IMR-90 (cell line): ENCODE results near the gene UCP2. TPM values are rescaled to one million over a fixed set of nuclear protein-coding genes. Genes with fewer than 3 reads are reported as not detected.
"Not testable (repeated sequence)": the region's sequence is repeated elsewhere in the genome, so short reads cannot be mapped to it uniquely, and the experiment has no call there.

Experiments used
- ATAC-seq: fragments of 200-7000 bp; cut with Tn5 transposase; 2 replicates; pipeline ENCODE4 v1.9.1; 2020; ENCODE audit warnings: low read depth, mild to moderate bottlenecking, moderate library complexity
- BruUV-seq: library from RNA; stranded (reverse); fragments of 400-500 nt; replicated peaks from 2 replicates; lab custom pipeline; 2021; lab: Mats Ljungman, UMichigan
- CTCF ChIA-PET: fragments of 300-600 bp; formaldehyde crosslinking; extraction: SDS; loops from one replicate; lab custom pipeline; 2021; ENCODE audit warnings: antibody characterized with exemption; lab: Yijun Ruan, JAX
- POLR2A ChIA-PET: fragments of 300-600 bp; sonication (Branson Sonifier 250); formaldehyde crosslinking; loops from one replicate; lab custom pipeline; 2022; ENCODE audit warnings: antibody characterized with exemption; ENCODE audit not compliant: unreplicated experiment; lab: Charles Lee
- DNase-seq: peaks from one replicate; pipeline ENCODE4 v3.0.0; 2013
- H2AFZ ChIP-seq: replicated peaks from 2 replicates; pipeline ENCODE3; 2013; ENCODE audit warnings: low read length, mild to moderate bottlenecking; ENCODE audit not compliant: poor library complexity
- H2AK5ac ChIP-seq: 2 replicates; pipeline ENCODE4 v1.6.1; 2013; ENCODE audit warnings: low read depth, low read length, inconsistent platforms
- H2AK9ac ChIP-seq: replicated peaks from 2 replicates; pipeline ENCODE3; 2013; ENCODE audit warnings: mild to moderate bottlenecking, low read depth, low read length, moderate library complexity; ENCODE audit not compliant: poor library complexity
- H2BK120ac ChIP-seq: 2 replicates; pipeline ENCODE4 v1.6.1; 2013; ENCODE audit warnings: low read depth, low read length, inconsistent platforms
- H2BK15ac ChIP-seq: 3 replicates; pipeline ENCODE4 v1.6.1; 2013; ENCODE audit warnings: low read depth, low read length, inconsistent platforms
- H2BK20ac ChIP-seq: 2 replicates; pipeline ENCODE4 v1.6.1; 2013; ENCODE audit warnings: low read depth, mild to moderate bottlenecking, inconsistent platforms, low read length, moderate library complexity
- H2BK5ac ChIP-seq: 2 replicates; pipeline ENCODE4 v1.6.1; 2013; ENCODE audit warnings: mild to moderate bottlenecking, low read depth, low read length, inconsistent platforms; ENCODE audit not compliant: poor library complexity, severe bottlenecking
- H3K14ac ChIP-seq: replicated peaks from 2 replicates; pipeline ENCODE4 v1.6.1; 2013; ENCODE audit warnings: low read depth, low read length, inconsistent platforms
- H3K18ac ChIP-seq: 2 replicates; pipeline ENCODE4 v1.6.1; 2013; ENCODE audit warnings: low read depth, low read length, control low read depth
- H3K23ac ChIP-seq: 2 replicates; pipeline ENCODE4 v1.6.1; 2013; ENCODE audit warnings: low read depth, low read length, inconsistent platforms
- H3K27ac ChIP-seq: 2 replicates; pipeline ENCODE4 v1.5.1; 2013; ENCODE audit warnings: mild to moderate bottlenecking, control low read depth, low read length; ENCODE audit not compliant: insufficient read depth
- H3K27me3 ChIP-seq: 2 replicates; pipeline ENCODE4 v1.6.1; 2013; ENCODE audit warnings: low read length; ENCODE audit not compliant: control insufficient read depth, insufficient read depth
- H3K36me3 ChIP-seq: 2 replicates; pipeline ENCODE4 v1.6.1; 2013; ENCODE audit warnings: low read length, mixed read lengths; ENCODE audit not compliant: control insufficient read depth, insufficient read depth
- H3K4ac ChIP-seq: 2 replicates; pipeline ENCODE4 v1.6.1; 2013; ENCODE audit warnings: low read depth, low read length, inconsistent platforms
- H3K4me1 ChIP-seq: 2 replicates; pipeline ENCODE4 v1.6.1; 2013; ENCODE audit warnings: low read length, mixed read lengths; ENCODE audit not compliant: control insufficient read depth, insufficient read depth
- H3K4me2 ChIP-seq: 2 replicates; pipeline ENCODE4 v1.6.1; 2013; ENCODE audit warnings: low read depth, mild to moderate bottlenecking, control low read depth, low read length, moderate library complexity
- H3K4me3 ChIP-seq: 2 replicates; pipeline ENCODE4 v1.5.1; 2013; ENCODE audit warnings: low read depth, mild to moderate bottlenecking, control low read depth, low read length, moderate library complexity; ENCODE audit not compliant: insufficient read depth
- H3K56ac ChIP-seq: 2 replicates; pipeline ENCODE4 v1.6.1; 2013; ENCODE audit warnings: low read length, inconsistent platforms; ENCODE audit not compliant: insufficient read depth; ENCODE audit errors: extremely low read depth
- H3K79me1 ChIP-seq, 2 experiments: 2 replicates each; pipeline ENCODE4 v1.6.1; 2013; ENCODE audit warnings: low read length in 2 of 2, inconsistent platforms in 1 of 2, low read depth in 1 of 2
- H3K9ac ChIP-seq: 2 replicates; pipeline ENCODE4 v1.6.1; 2013; ENCODE audit warnings: low read depth, low read length, control low read depth
- H3K9me1 ChIP-seq: 2 replicates; pipeline ENCODE4 v1.6.1; 2013; ENCODE audit warnings: low read length, inconsistent platforms; ENCODE audit not compliant: insufficient read depth
- H3K9me3 ChIP-seq: 2 replicates; pipeline ENCODE4 v1.6.1; 2013; ENCODE audit warnings: low read length; ENCODE audit not compliant: control insufficient read depth, insufficient read depth
- H4K20me1 ChIP-seq: 2 replicates; pipeline ENCODE4 v1.6.1; 2013; ENCODE audit warnings: low read length, inconsistent platforms; ENCODE audit not compliant: insufficient read depth
- H4K5ac ChIP-seq: 2 replicates; pipeline ENCODE4 v1.6.1; 2013; ENCODE audit warnings: mild to moderate bottlenecking, low read depth, low read length, control low read depth
- H4K8ac ChIP-seq, 2 experiments: 2 replicates each; pipeline ENCODE4 v1.6.1; 2013; ENCODE audit warnings: low read depth in 2 of 2, low read length in 2 of 2, control low read depth in 1 of 2, inconsistent platforms in 1 of 2
- H4K91ac ChIP-seq: 2 replicates; pipeline ENCODE4 v1.6.1; 2013; ENCODE audit warnings: low read depth, low read length, inconsistent platforms; ENCODE audit not compliant: insufficient read depth
- BHLHE40 ChIP-seq: fragments of 150-350 bp; IDR thresholded peaks from 2 replicates; pipeline ENCODE4 v1.6.1; 2016; ENCODE audit warnings: mild to moderate bottlenecking, low read depth, low read length
- CEBPB ChIP-seq: IDR thresholded peaks from 2 replicates; pipeline ENCODE4 v1.6.1; 2012; ENCODE audit warnings: low read depth, low read length, improper control_type of control experiment
- CHD1 ChIP-seq: IDR thresholded peaks from 2 replicates; pipeline ENCODE4 v1.6.1; 2012; ENCODE audit warnings: low read depth, low read length, improper control_type of control experiment
- MAZ ChIP-seq: IDR thresholded peaks from 2 replicates; pipeline ENCODE4 v1.6.1; 2012; ENCODE audit warnings: low read depth, mild to moderate bottlenecking, low read length, improper control_type of control experiment, moderate library complexity, borderline replicate concordance
- NFE2L2 ChIP-seq: fragments of 150-350 bp; IDR thresholded peaks from 2 replicates; pipeline ENCODE4 v1.6.1; 2016; ENCODE audit warnings: low read depth, mild to moderate bottlenecking, low read length
- POLR2A ChIP-seq: IDR thresholded peaks from 2 replicates; pipeline ENCODE4 v1.6.1; 2012; ENCODE audit warnings: mild to moderate bottlenecking, low read depth, low read length
- RAD21 ChIP-seq: IDR thresholded peaks from 2 replicates; pipeline ENCODE4 v1.6.1; 2012; ENCODE audit warnings: low read length, improper control_type of control experiment
- WGBS, 2 experiments: methylation state at CpG; one replicate each; pipeline versions ENCODE4 v1.1.5 to v1.1.7; 2013; ENCODE audit warnings: missing lambda C conversion rate in 2 of 2; ENCODE audit not compliant: insufficient read length in 1 of 2; ENCODE audit errors: extremely low coverage in 2 of 2; 5-methylcytosine and 5-hydroxymethylcytosine counted together
- dilution Hi-C: fragments of 300-500 bp; cut with HindIII; formaldehyde crosslinking; loops from one replicate; pipeline ENCODE4 v1.14.3; 2018; ENCODE audit warnings: low sequenced_read_pairs; ENCODE audit not compliant: unreplicated experiment
- in situ Hi-C: fragments of 300-500 bp; cut with MboI; formaldehyde crosslinking; loops from 3 replicates; pipeline ENCODE4 v1.14.3; 2019; ENCODE audit warnings: low sequenced_read_pairs, inconsistent platforms, mixed read lengths
- intact Hi-C: fragments of 100-400 bp; cut with micrococcal nuclease; formaldehyde crosslinking; loops from 2 replicates; pipeline ENCODE4 v1.10.0; 2022
- polyA plus RNA-seq, 3 experiments: library from polyadenylated mRNA; depleted of rRNA; stranded (reverse); fragments of >200 nt; gene quantifications; 2 replicates each; pipeline ENCODE4 v1.2.3, GENCODE V29; 2012; ENCODE audit warnings: low replicate concordance in 1 of 3
- total RNA-seq: library from RNA; depleted of rRNA; stranded (reverse); fragments of >200 nt; gene quantifications from 2 replicates; pipeline ENCODE4 v1.2.3, GENCODE V29; 2012

UCP2 gene
- total and polyA plus RNA-seq, 2 of the 4 experiments (the other 2 are of a cell fraction), result 2.0 to 11.9 TPM

DNA sequence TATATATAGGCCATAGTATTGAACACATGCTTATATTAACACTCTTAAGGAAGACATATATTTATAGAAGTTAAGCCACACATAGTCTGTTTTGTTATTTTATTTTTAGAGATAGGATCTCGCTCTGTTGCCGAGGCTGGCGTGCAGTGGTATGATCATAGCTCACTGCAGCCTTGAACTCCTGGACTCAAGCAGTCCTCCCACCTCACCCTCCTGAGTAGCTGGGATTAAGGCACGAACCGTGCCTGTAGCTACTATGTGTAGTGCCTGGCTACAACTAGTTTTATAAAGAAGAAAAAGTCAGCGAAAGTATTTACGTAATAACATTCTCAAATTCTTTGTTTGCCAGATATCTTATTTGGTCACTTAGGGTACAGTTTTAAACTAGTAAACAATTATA lies 5.6 kb upstream of the UCP2 start:
- no peak overlapping the region for H3K4me2 ChIP-seq
- in situ Hi-C loops, result no loop called here
- no peak overlapping the region for H2BK20ac ChIP-seq
- H3K27me3 ChIP-seq, result no peaks in the 10 kb centered on the region; the same call in 1 of the 2 replicates
- no peak overlapping the region for H2BK15ac ChIP-seq
- H3K27ac ChIP-seq, result no peak overlapping the region
- H3K9me1 ChIP-seq, result no peaks in the 10 kb centered on the region
- no peak overlapping the region for H3K18ac ChIP-seq
- H2BK5ac ChIP-seq, result no peak overlapping the region
- no peak overlapping the region for H3K4ac ChIP-seq
- dilution Hi-C loops, result no loop called here
- no peak for ATAC-seq
- ChIA-PET POLR2A (interaction anchor here (0.6 kb wide), 1 partner anchor 654 kb away, joined by 3 read pairs; no protein-coding TSS in a partner anchor), CTCF (no interaction called here)
- H3K56ac ChIP-seq, result no peak overlapping the region
- no peak overlapping the region for H3K9ac ChIP-seq
- no peak overlapping the region for H3K4me3 ChIP-seq
- no peak overlapping the region for H2BK120ac ChIP-seq
- no peaks in the 10 kb centered on the region; the same call in 1 of the 2 replicates for H3K4me1 ChIP-seq
- H4K91ac ChIP-seq, result no peak overlapping the region
- intact Hi-C loops, result loop anchor here (10.0 kb wide), 1 partner anchor 327 kb away; the partner anchor contains the start of gene P4HA3
- no peaks in the 10 kb centered on the region for H4K20me1 ChIP-seq
- H2AFZ ChIP-seq, result no peak overlapping the region
- H3K14ac ChIP-seq, result no peak overlapping the region
- TF ChIP-seq BHLHE40 (no peak), CHD1 (no peak), POLR2A (no peak), CEBPB (no peak), MAZ (no peak), RAD21 (no peak), NFE2L2 (no peak)
- H3K79me1 ChIP-seq, result no peaks in the 10 kb centered on the region
- no peaks in the 10 kb centered on the region for H3K36me3 ChIP-seq
- BruUV-seq, result no TSS peak
- no peak for DNase-seq
- 80% methylated on average over 2 of the region's 7 CpGs; no CpG with 5 or more reads in 1 of the 2 experiments for WGBS, 2 experiments
- no peak overlapping the region for H2AK9ac ChIP-seq
- no peak overlapping the region for H3K23ac ChIP-seq
- H4K8ac ChIP-seq, result no peak overlapping the region
- no peaks in the 10 kb centered on the region for H3K9me3 ChIP-seq
- H2AK5ac ChIP-seq, result no peak overlapping the region
- H4K5ac ChIP-seq, result no peak overlapping the region

DNA sequence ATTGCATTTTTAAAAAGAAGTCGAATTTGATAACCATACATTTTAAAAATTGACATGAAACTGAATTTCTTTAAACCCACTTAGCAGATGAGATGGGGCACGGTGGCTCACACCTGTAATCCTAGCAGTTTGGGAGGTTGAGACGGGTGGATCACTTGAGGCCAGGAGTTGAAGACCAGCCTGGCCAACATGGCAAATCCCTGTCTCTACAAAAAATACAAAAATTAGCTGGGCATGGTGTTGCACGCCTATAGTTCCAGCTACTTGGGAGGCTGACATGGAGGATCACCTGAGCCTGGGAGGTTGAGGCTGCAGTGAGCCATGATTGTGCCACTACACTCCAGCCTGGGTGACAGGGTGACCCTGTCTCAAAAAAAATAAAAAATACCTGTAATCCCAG lies 3.0 kb upstream of the UCP2 start:
- intact Hi-C loops, result loop anchor here (10.0 kb wide), 1 partner anchor 329 kb away; the partner anchor contains the start of gene P4HA3
- H3K56ac ChIP-seq, H3K4me2 ChIP-seq, H2AK9ac ChIP-seq, dilution Hi-C loops, H3K4me3 ChIP-seq, H3K4me1 ChIP-seq, H3K9me1 ChIP-seq, H2BK120ac ChIP-seq, H2BK20ac ChIP-seq, H2BK15ac ChIP-seq, H4K91ac ChIP-seq, H2BK5ac ChIP-seq, H3K14ac ChIP-seq, H3K9me3 ChIP-seq, H3K9ac ChIP-seq, H3K23ac ChIP-seq, H3K27ac ChIP-seq, POLR2A ChIA-PET, ATAC-seq, H2AK5ac ChIP-seq, H3K4ac ChIP-seq, H4K20me1 ChIP-seq, H3K79me1 ChIP-seq, CTCF ChIA-PET, H4K5ac ChIP-seq, H4K8ac ChIP-seq, DNase-seq, H3K36me3 ChIP-seq, H3K27me3 ChIP-seq, BruUV-seq, H2AFZ ChIP-seq, in situ Hi-C loops, H3K18ac ChIP-seq: not testable (repeated sequence)
- no CpG with 5 or more reads among the region's 4 CpGs for WGBS, 2 experiments
